ENCODE data around the gene SPOP.
A peak's percentile ranks its signal among the peaks of the same experiment; 100 is the strongest.

SPOP gene

GRCh38 chr17:49566668-49567071 lies 111.2 kb downstream of the SPOP start:
- H2AFZ ChIP-seq = peak overlapping the region; percentile 75
- peaks cover 8% of the 10 kb centered on the region for H3K4me1 ChIP-seq
- H3K36me3 ChIP-seq (ENCODE audit: control insufficient read depth, insufficient read depth, low read length) = no peaks in the 10 kb centered on the region
- H3K9ac ChIP-seq = no peak overlapping the region
- TF ChIP-seq, protein P1, sequence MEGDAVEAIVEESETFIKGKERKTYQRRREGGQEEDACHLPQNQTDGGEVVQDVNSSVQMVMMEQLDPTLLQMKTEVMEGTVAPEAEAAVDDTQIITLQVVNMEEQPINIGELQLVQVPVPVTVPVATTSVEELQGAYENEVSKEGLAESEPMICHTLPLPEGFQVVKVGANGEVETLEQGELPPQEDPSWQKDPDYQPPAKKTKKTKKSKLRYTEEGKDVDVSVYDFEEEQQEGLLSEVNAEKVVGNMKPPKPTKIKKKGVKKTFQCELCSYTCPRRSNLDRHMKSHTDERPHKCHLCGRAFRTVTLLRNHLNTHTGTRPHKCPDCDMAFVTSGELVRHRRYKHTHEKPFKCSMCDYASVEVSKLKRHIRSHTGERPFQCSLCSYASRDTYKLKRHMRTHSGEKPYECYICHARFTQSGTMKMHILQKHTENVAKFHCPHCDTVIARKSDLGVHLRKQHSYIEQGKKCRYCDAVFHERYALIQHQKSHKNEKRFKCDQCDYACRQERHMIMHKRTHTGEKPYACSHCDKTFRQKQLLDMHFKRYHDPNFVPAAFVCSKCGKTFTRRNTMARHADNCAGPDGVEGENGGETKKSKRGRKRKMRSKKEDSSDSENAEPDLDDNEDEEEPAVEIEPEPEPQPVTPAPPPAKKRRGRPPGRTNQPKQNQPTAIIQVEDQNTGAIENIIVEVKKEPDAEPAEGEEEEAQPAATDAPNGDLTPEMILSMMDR (IDR thresholded peaks at IDR 0.05) = no peak
- no peaks in the 10 kb centered on the region for H3K9me3 ChIP-seq (ENCODE audit: control insufficient read depth, low read length)
- H3K27me3 ChIP-seq (ENCODE audit: control insufficient read depth, insufficient read depth, low read length) = no peaks in the 10 kb centered on the region
- peak overlapping the region; percentile 73 for H3K27ac ChIP-seq
- no peak overlapping the region for H3K4me3 ChIP-seq (ENCODE audit: low read depth, low read length)
- H3K79me2 ChIP-seq = no peaks in the 10 kb centered on the region
- peak overlapping the region; percentile 44 for H3K4me2 ChIP-seq (ENCODE audit: low read length)

GRCh38 chr17:49565948-49566491 lies 111.9 kb downstream of the SPOP start:
- Histone ChIP-seq H3K27me3 (ENCODE audit: control insufficient read depth, insufficient read depth, low read length) (no peaks in the 10 kb centered on the region), H3K4me3 (ENCODE audit: low read depth, low read length) (no peak overlapping the region), H2AFZ (peak overlapping the region; percentile 75), H3K36me3 (ENCODE audit: control insufficient read depth, insufficient read depth, low read length) (no peaks in the 10 kb centered on the region), H3K9ac (no peak overlapping the region), H3K4me1 (peaks cover 8% of the 10 kb centered on the region), H3K79me2 (no peaks in the 10 kb centered on the region), H3K9me3 (ENCODE audit: control insufficient read depth, low read length) (no peaks in the 10 kb centered on the region), H3K4me2 (ENCODE audit: low read length) (peak overlapping the region; percentile 44), H3K27ac (peak overlapping the region; percentile 73)
- TF ChIP-seq, protein P1 (IDR thresholded peaks at IDR 0.05) = no peak

GRCh38 chr17:49564638-49565037 lies 113.3 kb downstream of the SPOP start:
- H3K4me2 ChIP-seq (ENCODE audit: low read length) = no peak overlapping the region
- TF ChIP-seq, protein P1 (IDR thresholded peaks at IDR 0.05) = no peak

GRCh38 chr17:49557312-49558024 lies 120.4 kb downstream of the SPOP start:
- Histone ChIP-seq H3K27me3 (ENCODE audit: control insufficient read depth, insufficient read depth, low read length) (no peaks in the 10 kb centered on the region), H3K9ac (no peak overlapping the region), H3K4me2 (ENCODE audit: low read length) (no peak overlapping the region), H3K9me3 (ENCODE audit: control insufficient read depth, low read length) (no peaks in the 10 kb centered on the region), H3K4me3 (ENCODE audit: low read depth, low read length) (no peak overlapping the region), H2AFZ (no peak overlapping the region), H3K36me3 (ENCODE audit: control insufficient read depth, insufficient read depth, low read length) (no peaks in the 10 kb centered on the region), H3K79me2 (no peaks in the 10 kb centered on the region), H3K27ac (no peak overlapping the region), H3K4me1 (no peaks in the 10 kb centered on the region)
- TF ChIP-seq, protein P1 (IDR thresholded peaks at IDR 0.05) = peak; percentile 45

More at GRCh38 chr17:49564638-49565037, 113.3 kb downstream of the SPOP start:
- H3K9me3 ChIP-seq (ENCODE audit: control insufficient read depth, low read length) = no peaks in the 10 kb centered on the region
- H3K4me3 ChIP-seq (ENCODE audit: low read depth, low read length) = no peak overlapping the region
- H3K27me3 ChIP-seq (ENCODE audit: control insufficient read depth, insufficient read depth, low read length) = no peaks in the 10 kb centered on the region
- no peaks in the 10 kb centered on the region for H3K36me3 ChIP-seq (ENCODE audit: control insufficient read depth, insufficient read depth, low read length)
- no peak overlapping the region for H2AFZ ChIP-seq
- no peak overlapping the region for H3K27ac ChIP-seq
- H3K9ac ChIP-seq = no peak overlapping the region
- H3K79me2 ChIP-seq = no peaks in the 10 kb centered on the region
- H3K4me1 ChIP-seq = peaks cover 8% of the 10 kb centered on the region
